Left lung (tissue), 10 donors: ENCODE results near the gene PJVK. TPM values are rescaled to one million over a fixed set of nuclear protein-coding genes. Genes with fewer than 3 reads are reported as not detected.
"Not testable (repeated sequence)": the region's sequence is repeated elsewhere in the genome, so short reads cannot be mapped to it uniquely, and the experiment has no call there.

ENCODE experiments used
- ATAC-seq: fragments of 200-7000 bp; cut with Tn5 transposase; one replicate; pipeline ENCODE4 v1.9.1; 2020; ENCODE audit warnings: moderate library complexity
- DNase-seq, 4 donors: peaks; one replicate each; pipeline ENCODE4 v3.0.0-alpha.2; 2013 to 2020
- H3K27ac ChIP-seq, 2 donors: fragments of 200-600 bp; sonication (generic) in 1 of 2; one replicate each; pipeline versions ENCODE4 v1.5.0 to v1.8.0; 2020 to 2021
- H3K27me3 ChIP-seq, 2 donors: fragments of 200-600 bp; sonication (generic) in 1 of 2; one replicate each; pipeline versions ENCODE4 v1.5.0 to v1.8.0; 2020 to 2021
- H3K36me3 ChIP-seq, 2 donors: fragments of 200-600 bp; sonication (generic) in 1 of 2; one replicate each; pipeline versions ENCODE4 v1.5.0 to v1.8.0; 2020 to 2021
- H3K4me1 ChIP-seq, 2 donors: fragments of 200-600 bp; one replicate each; pipeline ENCODE4 v1.8.0; 2021
- H3K4me3 ChIP-seq, 2 donors: fragments of 200-600 bp; sonication (generic) in 1 of 2; one replicate each; pipeline versions ENCODE4 v1.5.0 to v1.8.0; 2020 to 2021; ENCODE audit warnings: mild to moderate bottlenecking in 1 of 2
- H3K9me3 ChIP-seq, 2 donors: fragments of 200-600 bp; sonication (generic) in 1 of 2; one replicate each; pipeline versions ENCODE4 v1.5.0 to v1.8.0; 2020 to 2021
- intact Hi-C, 2 donors: fragments of 100-400 bp; cut with DNase I; formaldehyde crosslinking; loops; one replicate each; pipeline versions ENCODE4 v1.11.2 to v1.14.2; 2022
- polyA plus RNA-seq, 6 donors: library from polyadenylated mRNA; unstranded; fragments of 120-200 nt; gene quantifications; one replicate each; pipeline ENCODE4 v1.2.1, GENCODE V29; 2013; ENCODE audit not compliant: insufficient read length in 6 of 6
- total RNA-seq, 2 donors: library from RNA; stranded (reverse); fragmentation: NEBNext Ultra II Directional; extraction: Animal tissue kit (Norgen Biotek cat#: 25700); gene quantifications; one replicate each; pipeline ENCODE4 v1.2.1, GENCODE V29; 2021
- TF ChIP-seq, protein P1 (sequence below), 2 donors: fragments of 200-600 bp; sonication (generic) in 1 of 2; IDR thresholded peaks; one replicate each; pipeline versions ENCODE4 v1.5.0 to v1.8.0; 2021; ENCODE audit warnings: antibody characterized with exemption in 2 of 2
- donor health status: DM: no; HTN: yes; CAD: no.
- donor health status: DM: no; HTN: no; CAD: no.

The PJVK gene
- total and polyA plus RNA-seq, 8 donors = 2.0 to 13.7 (median 11.3) TPM

DNA sequence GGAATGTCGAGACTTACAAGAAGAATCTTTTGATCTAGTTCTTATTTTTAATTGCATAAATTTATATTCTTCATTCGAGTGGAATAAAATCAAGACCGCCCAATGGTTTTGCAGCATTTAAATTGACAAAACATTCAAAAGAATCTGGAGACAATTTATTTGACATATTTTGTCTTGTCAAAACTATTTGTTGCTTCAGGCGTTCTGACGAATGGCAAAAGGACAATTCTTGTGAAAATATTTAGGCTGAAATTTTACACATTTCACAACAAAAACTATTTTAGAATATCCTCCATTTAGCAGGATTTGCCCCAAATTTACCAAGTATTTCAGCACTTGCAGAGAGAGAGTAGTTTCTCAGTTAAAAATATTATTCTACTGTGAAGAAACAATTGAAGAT is 41.9 kb upstream of the PJVK start:
- intact Hi-C loops = no loop called here
- no peak for ATAC-seq
- Histone ChIP-seq H3K9me3 (no peaks in the 10 kb centered on the region), H3K36me3 (no peaks in the 10 kb centered on the region), H3K4me3 (no peak overlapping the region), H3K27me3 (no peaks in the 10 kb centered on the region), H3K27ac (no peak overlapping the region), H3K4me1 (peaks cover 4 to 8% of the 10 kb centered on the region in 2 donors)
- TF ChIP-seq, protein P1, sequence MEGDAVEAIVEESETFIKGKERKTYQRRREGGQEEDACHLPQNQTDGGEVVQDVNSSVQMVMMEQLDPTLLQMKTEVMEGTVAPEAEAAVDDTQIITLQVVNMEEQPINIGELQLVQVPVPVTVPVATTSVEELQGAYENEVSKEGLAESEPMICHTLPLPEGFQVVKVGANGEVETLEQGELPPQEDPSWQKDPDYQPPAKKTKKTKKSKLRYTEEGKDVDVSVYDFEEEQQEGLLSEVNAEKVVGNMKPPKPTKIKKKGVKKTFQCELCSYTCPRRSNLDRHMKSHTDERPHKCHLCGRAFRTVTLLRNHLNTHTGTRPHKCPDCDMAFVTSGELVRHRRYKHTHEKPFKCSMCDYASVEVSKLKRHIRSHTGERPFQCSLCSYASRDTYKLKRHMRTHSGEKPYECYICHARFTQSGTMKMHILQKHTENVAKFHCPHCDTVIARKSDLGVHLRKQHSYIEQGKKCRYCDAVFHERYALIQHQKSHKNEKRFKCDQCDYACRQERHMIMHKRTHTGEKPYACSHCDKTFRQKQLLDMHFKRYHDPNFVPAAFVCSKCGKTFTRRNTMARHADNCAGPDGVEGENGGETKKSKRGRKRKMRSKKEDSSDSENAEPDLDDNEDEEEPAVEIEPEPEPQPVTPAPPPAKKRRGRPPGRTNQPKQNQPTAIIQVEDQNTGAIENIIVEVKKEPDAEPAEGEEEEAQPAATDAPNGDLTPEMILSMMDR (IDR thresholded peaks at IDR 0.05) = no peak
- no peak for DNase-seq

GRCh38 chr2:178412047-178412446 is 39.1 kb upstream of the PJVK start:
- peaks cover 10 to 19% of the 10 kb centered on the region in 2 donors for H3K4me1 ChIP-seq
- no peaks in the 10 kb centered on the region for H3K9me3 ChIP-seq
- no peak overlapping the region for H3K27ac ChIP-seq
- DNase-seq = peak in 1 of 4 donors; percentile 6
- no peak for ATAC-seq
- H3K4me3 ChIP-seq = no peak overlapping the region
- H3K36me3 ChIP-seq = no peaks in the 10 kb centered on the region
- intact Hi-C loops = no loop called here
- H3K27me3 ChIP-seq = no peaks in the 10 kb centered on the region
- TF ChIP-seq, protein P1 (IDR thresholded peaks at IDR 0.05) = no peak

- H3K36me3 ChIP-seq, ATAC-seq, H3K27me3 ChIP-seq, H3K9me3 ChIP-seq, intact Hi-C loops, H3K27ac ChIP-seq, H3K4me3 ChIP-seq, DNase-seq: not testable (repeated sequence)
- H3K4me1 ChIP-seq = peaks cover 10 to 19% of the 10 kb centered on the region in 2 donors
These were observed 38.7 kb upstream of the PJVK start for GRCh38 chr2:178412453-178412852.

- peaks cover 10 to 27% of the 10 kb centered on the region in 2 donors for H3K4me1 ChIP-seq
- peak; percentile 88 for ATAC-seq
- TF ChIP-seq, protein P1 (IDR thresholded peaks at IDR 0.05) = no peak
- H3K4me3 ChIP-seq = peak overlapping the region; percentile 53 to 61
- DNase-seq = peak; percentile 82 to 94 (median 84)
- no peaks in the 10 kb centered on the region for H3K36me3 ChIP-seq
- intact Hi-C loops = no loop called here
- no peaks in the 10 kb centered on the region for H3K27me3 ChIP-seq
- no peaks in the 10 kb centered on the region for H3K9me3 ChIP-seq
- peak overlapping the region; percentile 86 to 98 for H3K27ac ChIP-seq
These were observed 37.5 kb upstream of the PJVK start for GRCh38 chr2:178413472-178414265.

GRCh38 chr2:178414266-178415247 is 36.6 kb upstream of the PJVK start:
- intact Hi-C loops = no loop called here
- Histone ChIP-seq H3K9me3 (no peaks in the 10 kb centered on the region), H3K4me1 (peaks cover 10 to 27% of the 10 kb centered on the region in 2 donors), H3K27me3 (no peaks in the 10 kb centered on the region), H3K36me3 (no peaks in the 10 kb centered on the region), H3K4me3 (peak overlapping the region; percentile 53 to 61), H3K27ac (peak overlapping the region; percentile 86 to 98)
- ATAC-seq (peak; percentile 98), DNase-seq (peak; percentile 84 to 94 (median 91))
- TF ChIP-seq, protein P1 (IDR thresholded peaks at IDR 0.05) = peak; percentile 79 to 80
